Ascending aorta (tissue), 2 donors: ENCODE results near the gene ATP2A3. TPM values are rescaled to one million over a fixed set of nuclear protein-coding genes. Genes with fewer than 3 reads are reported as not detected.
"Not testable (repeated sequence)": the region's sequence is repeated elsewhere in the genome, so short reads cannot be mapped to it uniquely, and the experiment has no call there.

ENCODE experiments used
- DNase-seq, 2 donors: peaks; one replicate each; pipeline ENCODE4 v3.0.0-alpha.2; 2019; ENCODE audit warnings: low spot score in 2 of 2
- H3K27ac ChIP-seq, 2 donors: fragments of 200-600 bp; sonication (generic); one replicate each; pipeline ENCODE4 v1.5.1; 2016 to 2017; ENCODE audit warnings: mild to moderate bottlenecking in 1 of 2
- H3K27me3 ChIP-seq: fragments of 200-600 bp; sonication (generic); one replicate; pipeline ENCODE4 v1.5.1; 2017
- H3K36me3 ChIP-seq, 2 donors: fragments of 200-600 bp; sonication (generic); one replicate each; pipeline ENCODE4 v1.5.1; 2016
- H3K4me1 ChIP-seq, 2 donors: fragments of 200-600 bp; sonication (generic); one replicate each; pipeline ENCODE4 v1.5.1; 2016 to 2017; ENCODE audit warnings: mild to moderate bottlenecking in 1 of 2
- H3K4me3 ChIP-seq, 2 donors: fragments of 200-600 bp; sonication (generic); one replicate each; pipeline ENCODE4 v1.5.1; 2016 to 2017; ENCODE audit warnings: mild to moderate bottlenecking in 1 of 2
- H3K9me3 ChIP-seq, 2 donors: fragments of 200-600 bp; sonication (generic); one replicate each; pipeline ENCODE4 v1.5.1; 2016
- CTCF ChIP-seq, 3 experiments: fragments of 200-600 bp in 2 of 3; fragments of 450-650 bp in 1 of 3; sonication (generic) in 2 of 3; IDR thresholded peaks; one replicate each; pipeline ENCODE4 v1.5.1; 2016 to 2019; ENCODE audit warnings: antibody characterized with exemption in 3 of 3, mild to moderate bottlenecking in 1 of 3, moderate library complexity in 1 of 3
- intact Hi-C: fragments of 100-400 bp; cut with DNase I; formaldehyde crosslinking; loops from one replicate; pipeline ENCODE4 v1.15.1; 2023
- total RNA-seq: library from RNA; depleted of rRNA; stranded (reverse); fragments of >200 nt; gene quantifications from one replicate; pipeline ENCODE4 v1.1.0, GENCODE V29; 2016

The ATP2A3 gene
- total RNA-seq, 1 donor from 2014 or later: 27.2 TPM

GRCh38 chr17:3951003-3951402 lies 13.2 kb downstream of the ATP2A3 start:
- no peak for TF ChIP-seq CTCF (IDR thresholded peaks at IDR 0.05)
- Histone ChIP-seq H3K9me3 (no peaks in the 10 kb centered on the region), H3K4me3 (no peak overlapping the region), H3K27ac (no peak overlapping the region), H3K27me3 (no peaks in the 10 kb centered on the region), H3K36me3 (peaks cover 24 to 25% of the 10 kb centered on the region in 2 donors), H3K4me1 (no peaks in the 10 kb centered on the region)
- intact Hi-C loops: no loop called here
- DNase-seq: no peak

- no peak overlapping the region for H3K27ac ChIP-seq
- TF ChIP-seq CTCF (IDR thresholded peaks at IDR 0.05): no peak
- H3K36me3 ChIP-seq: peaks cover 24 to 25% of the 10 kb centered on the region in 2 donors
- H3K4me1 ChIP-seq: no peaks in the 10 kb centered on the region
- H3K4me3 ChIP-seq: no peak overlapping the region
- DNase-seq: no peak
- H3K9me3 ChIP-seq: no peaks in the 10 kb centered on the region
- no peaks in the 10 kb centered on the region for H3K27me3 ChIP-seq
- intact Hi-C loops: no loop called here
Observed at GRCh38 chr17:3950584-3950983, 13.7 kb downstream of the ATP2A3 start.

- Histone ChIP-seq H3K27me3 (no peaks in the 10 kb centered on the region), H3K36me3 (peaks cover 24 to 25% of the 10 kb centered on the region in 2 donors), H3K4me3 (no peak overlapping the region), H3K27ac (no peak overlapping the region), H3K9me3 (no peaks in the 10 kb centered on the region), H3K4me1 (no peaks in the 10 kb centered on the region)
- no peak for TF ChIP-seq CTCF (IDR thresholded peaks at IDR 0.05)
- intact Hi-C loops: no loop called here
- DNase-seq: no peak
Observed at GRCh38 chr17:3949418-3949817, 14.8 kb downstream of the ATP2A3 start.

GRCh38 chr17:3948551-3948950 lies 15.7 kb downstream of the ATP2A3 start:
- H3K27ac ChIP-seq, H3K4me3 ChIP-seq, H3K27me3 ChIP-seq, intact Hi-C loops, DNase-seq, H3K4me1 ChIP-seq, H3K9me3 ChIP-seq: not testable (repeated sequence)
- peaks cover 24 to 25% of the 10 kb centered on the region in 2 donors for H3K36me3 ChIP-seq

GRCh38 chr17:3947318-3947810 lies 16.9 kb downstream of the ATP2A3 start:
- no peak for DNase-seq
- TF ChIP-seq CTCF (IDR thresholded peaks at IDR 0.05): no peak
- Histone ChIP-seq H3K4me3 (no peak overlapping the region), H3K4me1 (no peaks in the 10 kb centered on the region), H3K27me3 (no peaks in the 10 kb centered on the region), H3K27ac (no peak overlapping the region), H3K9me3 (no peaks in the 10 kb centered on the region), H3K36me3 (peaks cover 35% of the 10 kb centered on the region in 2 donors)
- intact Hi-C loops: no loop called here

- TF ChIP-seq CTCF (IDR thresholded peaks at IDR 0.05): no peak
- no peak overlapping the region for H3K27ac ChIP-seq
- peaks cover 37 to 40% of the 10 kb centered on the region in 2 donors for H3K36me3 ChIP-seq
- no peak for DNase-seq
- no peaks in the 10 kb centered on the region for H3K4me1 ChIP-seq
- H3K9me3 ChIP-seq: no peaks in the 10 kb centered on the region
- no peak overlapping the region for H3K4me3 ChIP-seq
- H3K27me3 ChIP-seq: no peaks in the 10 kb centered on the region
- intact Hi-C loops: no loop called here
Observed at GRCh38 chr17:3946711-3947235, 17.5 kb downstream of the ATP2A3 start.
